A549 treated with Hydrocortisone at 1 μM for 4 hours (cell line): ENCODE data around the gene HMHB1. TPM values are rescaled to one million over a fixed set of nuclear protein-coding genes. Genes with fewer than 3 reads are reported as not detected.

ENCODE experiments used
- total RNA-seq: library from RNA; stranded (reverse); fragments of 200-300 nt; extraction: Qiagen RNA extraction; gene quantifications from 5 replicates; pipeline ENCODE4 v1.2.3, GENCODE V29; 2022

The HMHB1 gene
- not detected in 5 replicates for total RNA-seq

DNA sequence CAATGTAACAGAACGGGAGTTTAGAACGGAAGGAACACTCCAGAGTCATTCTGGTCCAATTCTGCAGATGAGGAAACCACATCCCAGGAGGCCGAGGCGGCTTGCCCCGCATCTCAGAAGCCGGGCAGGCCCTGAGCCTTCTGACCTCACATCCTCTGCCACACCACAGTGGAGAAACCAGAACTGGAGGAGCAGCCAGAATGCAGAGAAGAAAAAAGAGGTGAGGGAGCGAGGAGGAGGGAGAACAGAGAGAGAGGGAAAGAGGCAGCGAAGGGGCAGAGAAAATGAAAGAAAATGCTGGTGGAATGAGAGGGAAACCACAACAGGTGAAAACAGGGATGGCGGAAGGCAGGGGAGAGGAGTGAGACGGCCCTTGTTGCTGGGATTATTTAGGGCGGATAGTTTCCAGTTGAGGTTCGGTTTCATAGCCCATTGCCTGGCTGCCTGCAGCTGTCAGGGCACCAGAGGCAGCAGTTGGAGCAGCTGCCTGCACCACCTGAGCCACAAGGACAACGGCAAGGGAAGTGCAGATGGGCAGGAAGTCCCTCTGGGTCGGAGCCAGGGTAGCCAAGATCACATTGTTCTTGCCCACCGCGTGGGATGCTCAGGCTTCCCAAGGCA lies at the start of gene HMHB1:
Gene HMHB1 (plus strand): TSS at position 77 of the 621 bp plus-strand sequence.

